SW480 (cell line): Measurements from ENCODE around the gene ENOX1.
A peak's percentile ranks its signal among the peaks of the same experiment; 100 is the strongest.

Experiments
- DNase-seq: peaks from one replicate; pipeline ENCODE4 v3.0.0-alpha.2; 2016; ENCODE audit warnings: low spot score

Gene ENOX1

DNA sequence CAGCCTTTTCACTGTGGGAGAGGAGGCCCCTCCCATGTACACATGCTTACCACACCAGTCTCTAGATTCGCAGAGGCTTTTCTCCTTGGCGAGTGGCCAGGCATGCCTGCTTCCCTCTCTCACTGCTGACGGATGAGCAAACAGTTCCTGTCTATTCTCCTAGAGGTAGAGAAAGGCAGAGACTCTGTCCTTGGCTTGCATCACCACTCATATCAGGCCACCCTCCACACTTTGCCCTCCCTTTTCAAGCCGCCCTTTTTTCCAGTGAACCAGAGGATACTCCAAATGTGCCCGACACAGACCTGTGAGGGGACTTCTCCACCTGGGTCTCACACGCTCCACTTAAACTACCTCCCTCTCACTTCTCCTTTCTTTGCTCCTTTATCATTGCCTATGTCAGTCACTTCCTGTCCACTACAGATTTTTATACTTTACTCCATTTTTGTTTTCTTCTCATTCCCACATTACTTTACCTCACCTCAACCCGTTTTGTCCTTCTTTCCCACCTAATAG is 478.8 kb downstream of the ENOX1 start:
- peak; percentile 31 for DNase-seq

DNA sequence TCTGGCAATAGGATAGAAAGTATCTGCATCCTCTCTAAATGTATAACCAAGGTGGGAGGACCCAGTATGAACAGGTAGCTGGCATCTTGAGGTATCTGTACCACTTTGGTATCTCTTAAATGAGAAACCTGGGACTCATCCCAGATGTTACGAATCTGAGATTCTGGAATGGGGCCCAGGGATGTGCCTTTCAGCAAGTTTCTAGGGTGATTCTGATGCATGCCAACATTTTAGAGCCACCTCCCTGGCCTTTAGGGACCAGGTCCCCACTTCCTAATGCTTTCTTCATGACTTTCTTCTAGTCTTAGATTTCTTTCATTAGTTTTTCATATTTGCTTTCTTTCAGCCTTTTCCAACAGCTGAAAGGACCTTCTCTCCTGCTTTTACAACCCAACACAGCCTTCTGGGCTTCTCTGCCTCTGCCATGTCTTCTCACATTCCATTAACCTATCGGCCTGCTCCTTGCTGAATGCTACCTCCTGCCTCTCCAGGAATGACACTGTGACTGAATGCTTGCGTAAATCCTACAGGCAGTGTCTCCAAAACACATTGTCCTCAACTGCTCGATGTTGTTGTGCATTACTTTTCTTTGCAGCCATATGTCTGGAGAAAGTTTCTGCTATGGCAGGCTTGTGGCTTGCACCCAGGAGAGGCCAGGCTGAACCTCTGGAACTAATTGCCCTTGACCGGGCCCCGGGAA is 479.4 kb downstream of the ENOX1 start:
- no peak for DNase-seq

DNA sequence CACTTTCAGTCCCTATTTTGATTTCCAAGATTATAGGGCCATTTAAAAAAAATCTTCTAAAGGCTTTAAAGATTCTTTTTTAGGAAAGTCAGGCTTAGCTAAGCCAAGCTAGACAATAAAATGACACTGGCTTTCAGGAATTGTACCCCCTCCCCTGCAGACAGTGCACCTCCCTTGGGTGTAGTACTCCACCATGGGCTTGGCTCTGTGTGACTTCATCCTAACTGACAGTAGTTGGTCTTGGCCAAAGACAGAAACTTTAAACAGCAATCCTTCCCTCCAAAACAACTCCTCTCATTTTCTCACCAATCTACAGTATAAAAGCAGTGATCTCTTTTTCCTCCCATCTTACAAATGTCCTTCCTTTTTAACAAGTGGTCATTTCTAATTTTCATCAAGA is 480.4 kb downstream of the ENOX1 start:
- DNase-seq: no peak

DNA sequence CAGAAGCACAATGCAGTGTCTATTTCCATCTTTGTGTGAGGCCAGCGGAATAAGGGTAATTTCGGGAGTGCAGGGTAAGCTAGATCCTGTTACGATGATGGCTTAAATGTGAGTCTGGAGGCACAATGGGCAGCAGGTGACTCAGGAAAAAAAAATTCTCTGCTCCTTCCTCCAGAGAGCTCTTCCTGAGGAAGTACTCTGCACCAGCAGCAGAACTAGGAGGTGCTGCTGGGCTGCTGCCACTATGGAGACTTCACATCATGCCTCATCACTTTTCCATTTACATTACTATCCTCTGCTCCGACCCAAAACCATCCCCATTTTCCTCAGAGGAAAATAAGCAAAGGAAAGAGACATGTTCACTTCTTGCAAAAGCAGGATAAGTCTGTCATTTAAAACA is 481.4 kb downstream of the ENOX1 start:
- DNase-seq: no peak

DNA sequence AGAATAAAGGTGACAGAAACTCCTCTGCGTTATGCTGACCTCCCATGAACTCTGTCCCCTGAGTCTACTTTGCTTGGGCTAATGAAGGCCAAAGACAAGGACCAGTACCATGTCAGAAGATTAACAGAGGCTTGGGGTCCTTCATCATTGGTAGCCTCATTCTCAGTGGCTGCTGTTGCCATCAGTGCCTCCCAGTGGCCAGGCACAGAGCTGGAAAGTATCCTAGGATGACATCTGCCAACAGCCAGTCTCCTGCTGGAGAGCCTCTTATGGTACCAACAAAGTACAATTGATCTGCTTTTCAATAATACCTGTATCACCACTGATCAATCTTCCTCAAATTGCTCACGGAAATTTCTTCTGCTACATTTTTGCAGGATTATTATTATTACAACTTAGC is 481.8 kb downstream of the ENOX1 start:
- no peak for DNase-seq

DNA sequence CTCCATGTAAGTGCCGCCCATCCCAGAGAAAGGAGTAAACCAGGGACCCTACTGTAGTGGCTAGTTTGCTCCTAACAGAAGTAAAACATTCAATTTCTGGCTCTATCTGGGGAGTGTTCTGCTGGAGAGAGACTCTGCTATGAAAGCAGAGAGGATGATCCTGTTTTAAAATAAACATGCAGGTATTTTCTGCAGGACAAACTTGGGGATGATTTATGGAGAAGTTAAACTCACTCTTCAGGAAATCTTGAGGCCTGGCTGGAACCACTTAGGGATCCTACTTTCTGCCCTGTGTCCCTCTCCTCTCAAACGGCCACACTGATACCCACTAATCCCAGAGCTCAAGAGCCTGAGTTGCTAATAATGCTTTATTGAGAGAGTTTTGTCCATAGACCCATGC is 482.3 kb downstream of the ENOX1 start:
- no peak for DNase-seq

DNA sequence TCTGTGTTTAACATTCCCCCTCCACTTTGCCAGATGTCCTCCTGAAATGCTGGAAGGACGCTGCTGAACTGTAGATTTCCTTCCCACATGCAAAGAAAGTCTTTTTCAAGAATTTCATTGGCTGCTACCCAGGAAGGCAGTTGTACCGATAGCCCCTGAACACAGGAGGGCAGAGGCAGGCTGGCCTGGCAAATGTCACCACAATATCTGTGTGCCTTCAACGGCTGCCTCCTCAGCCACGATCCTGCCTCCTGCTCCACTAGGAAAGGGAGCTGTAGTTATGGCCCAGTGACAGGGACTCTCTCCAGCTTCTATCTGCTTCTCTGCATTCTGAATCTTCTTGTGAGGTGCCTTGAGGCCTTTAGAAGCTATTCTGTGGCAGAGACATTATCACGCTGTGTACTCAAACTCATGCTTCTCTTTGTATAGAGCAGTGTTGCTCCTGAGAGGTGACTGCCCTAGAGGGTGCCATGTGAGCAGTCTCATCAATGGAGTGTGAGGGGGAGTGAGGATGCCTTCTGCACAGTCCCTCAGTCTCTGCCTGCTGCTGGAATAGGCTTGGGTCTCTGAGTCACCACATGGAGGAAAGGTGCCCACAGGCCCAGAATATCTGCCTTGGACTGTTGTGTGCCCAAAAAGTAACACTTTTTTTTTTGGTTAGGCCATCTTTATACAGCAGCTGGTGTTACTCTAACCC is 483.6 kb downstream of the ENOX1 start:
- DNase-seq: peak; percentile 52

DNA sequence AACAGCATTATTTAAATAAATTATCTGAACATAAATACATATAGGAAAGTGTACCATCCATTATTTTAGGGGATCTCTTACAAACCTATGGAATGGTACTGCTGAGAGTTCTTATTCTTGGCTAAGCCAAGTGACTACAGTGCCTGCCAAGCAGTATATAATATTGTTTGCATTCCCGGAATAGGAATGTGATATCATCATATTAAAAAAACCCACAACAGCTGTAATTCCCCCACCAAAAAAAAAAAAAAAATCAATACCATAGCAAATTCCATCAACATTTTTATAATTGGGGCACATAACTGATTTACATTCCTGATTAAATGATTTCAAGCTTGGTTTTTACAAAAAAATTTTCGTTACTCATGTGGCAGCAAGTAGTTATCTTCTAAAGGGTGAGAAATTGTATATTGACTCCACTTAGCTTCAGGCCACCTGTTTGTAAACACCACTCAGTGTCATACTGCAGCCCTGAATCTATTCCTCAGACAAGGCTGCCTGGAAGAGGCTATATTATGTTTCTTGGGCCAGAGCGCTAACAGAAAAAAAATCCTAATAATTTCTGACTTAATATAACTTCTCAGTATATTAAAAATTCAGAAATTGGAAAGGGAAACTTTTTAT is 485.3 kb downstream of the ENOX1 start:
- no peak for DNase-seq

DNA sequence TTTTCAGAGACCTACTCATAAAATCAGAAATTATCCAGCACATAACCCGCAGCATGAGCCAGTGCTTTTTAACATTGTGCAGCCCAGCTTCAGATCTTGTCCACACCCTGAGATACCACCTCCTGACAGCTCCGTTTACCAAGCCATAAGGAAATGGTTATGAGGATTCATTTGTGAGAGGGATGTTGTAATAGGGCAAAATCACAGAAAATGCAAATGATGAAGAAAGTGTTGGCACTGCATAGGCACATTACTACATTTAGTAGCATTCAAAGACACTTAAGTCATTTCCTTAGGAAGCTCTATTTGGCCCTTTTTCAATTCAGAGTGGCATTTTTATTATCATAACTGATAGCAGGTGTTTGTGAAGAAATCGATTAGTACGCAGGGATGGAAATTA is 485.9 kb downstream of the ENOX1 start:
- no peak for DNase-seq

DNA sequence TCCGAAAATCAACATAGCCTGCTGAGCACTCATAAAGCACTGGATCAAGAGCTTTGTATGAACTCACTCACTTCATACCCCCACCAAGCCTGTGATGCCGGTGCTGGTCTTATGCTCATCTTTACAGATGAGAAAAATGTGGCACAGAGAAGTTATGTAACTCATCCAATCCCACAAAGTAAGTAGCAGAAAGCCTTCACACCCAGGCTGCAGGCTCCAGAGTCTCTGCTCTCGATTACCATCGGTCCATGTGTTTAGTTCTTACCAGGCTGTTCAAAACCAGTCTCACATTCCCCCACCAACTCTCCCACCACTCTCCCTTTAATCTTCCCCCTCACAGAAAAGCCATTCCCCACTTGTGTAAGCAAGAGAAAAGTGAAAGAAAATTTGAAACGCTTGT is 487.4 kb downstream of the ENOX1 start:
- no peak for DNase-seq

DNA sequence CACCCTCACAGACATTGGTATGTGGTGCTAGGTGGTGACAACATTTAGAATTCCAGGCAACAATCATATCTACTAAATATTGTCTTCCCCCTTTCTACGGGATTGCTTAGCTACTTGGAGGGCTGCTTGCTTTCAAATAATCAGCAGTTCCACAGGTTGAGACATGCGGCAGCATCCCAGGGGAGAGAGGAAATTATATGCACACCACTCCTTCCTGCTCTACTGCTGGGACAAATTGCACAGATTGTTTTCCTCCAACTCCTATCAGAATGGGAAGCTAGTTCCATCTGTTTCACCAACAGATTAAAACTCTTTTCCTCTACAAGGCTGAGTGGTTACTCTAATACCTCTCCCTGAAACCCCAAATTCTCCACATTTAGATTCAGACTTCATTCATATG is 488.0 kb downstream of the ENOX1 start:
- DNase-seq: no peak

DNA sequence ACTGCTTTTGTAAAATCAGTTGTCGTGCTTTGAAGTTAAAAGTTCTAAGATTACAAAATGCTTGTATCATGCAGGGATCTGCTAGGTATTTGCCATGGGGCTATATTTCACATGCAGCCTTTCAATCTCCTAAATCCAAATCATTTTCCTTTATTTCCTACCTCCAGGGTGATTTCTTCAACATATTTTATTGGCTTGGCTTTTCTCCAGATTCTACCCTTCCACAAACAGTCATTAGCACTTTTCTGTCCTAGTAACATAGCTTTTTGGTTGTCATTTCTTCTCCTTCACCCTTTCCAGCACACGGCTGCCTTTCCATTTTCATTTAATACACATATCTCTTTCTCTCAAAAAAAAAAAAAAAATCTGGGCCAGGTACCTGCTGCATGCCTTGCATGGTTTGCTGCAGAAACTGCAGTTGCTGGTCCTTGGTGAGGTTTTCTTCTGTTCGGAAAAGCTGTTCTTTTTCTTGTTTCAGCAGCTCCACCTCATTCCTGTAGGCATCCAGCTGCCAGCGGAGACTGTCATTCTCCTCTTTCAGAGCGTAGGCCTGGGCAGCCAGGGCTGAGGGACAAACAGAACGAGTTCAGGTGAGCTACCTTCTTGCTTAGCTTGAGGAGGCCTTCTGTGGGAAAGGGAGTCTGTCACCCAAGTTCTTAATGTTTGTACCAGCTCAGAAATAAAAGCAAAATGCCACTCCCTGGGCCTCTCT is 488.6 kb downstream of the ENOX1 start:
- DNase-seq: no peak

DNA sequence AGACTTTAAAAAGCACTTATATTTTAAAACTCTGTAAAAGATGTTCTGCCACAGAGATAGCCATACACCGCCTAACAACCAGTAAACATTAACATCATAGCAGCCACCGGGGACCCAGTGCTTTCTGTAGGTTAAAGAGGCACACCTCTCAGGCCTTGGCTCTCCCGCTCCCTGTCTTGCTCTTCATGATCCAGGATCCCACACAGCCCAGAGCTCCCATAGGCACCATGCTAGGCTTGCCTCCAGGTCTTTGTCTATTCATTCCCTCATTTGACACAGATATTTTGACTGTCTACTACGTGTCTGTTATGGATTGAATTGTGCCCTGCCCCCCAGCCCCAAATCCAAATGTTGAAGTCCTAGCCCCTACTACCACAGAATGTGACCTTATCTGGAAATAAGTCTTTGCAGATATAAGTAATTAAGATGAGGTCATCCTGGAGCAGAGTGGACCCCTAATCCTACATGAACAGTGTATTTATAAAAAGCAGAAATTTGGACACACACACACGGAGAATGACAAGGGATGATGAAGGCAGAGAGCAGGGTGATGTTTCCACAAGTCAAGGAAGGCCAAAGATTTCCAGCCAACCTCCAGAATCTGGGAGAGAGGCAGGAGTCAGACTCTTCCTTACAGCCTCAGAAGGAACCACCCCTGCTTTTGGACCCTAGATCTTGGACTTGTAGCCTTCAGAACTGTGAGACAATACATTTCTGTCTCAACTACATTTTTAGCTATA is 490.8 kb downstream of the ENOX1 start:
- no peak for DNase-seq

DNA sequence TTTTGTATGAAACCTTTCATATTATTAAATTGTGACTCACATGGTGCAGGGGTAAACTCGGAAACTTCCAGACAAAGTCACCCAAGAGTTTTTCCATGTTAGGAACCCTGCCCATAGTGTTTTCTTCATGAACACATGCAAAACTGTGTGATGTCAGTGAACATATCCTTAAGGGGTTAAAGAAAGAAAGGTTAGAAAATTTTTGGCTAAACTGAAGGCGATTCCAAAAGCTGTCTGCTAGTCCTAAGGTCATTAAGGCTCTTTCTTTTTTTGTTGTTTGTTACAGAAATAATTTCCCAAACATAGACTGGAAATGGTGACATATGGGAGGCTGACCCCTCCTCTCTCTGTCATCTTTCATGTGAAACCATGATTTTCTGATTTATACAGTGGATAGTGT is 491.5 kb downstream of the ENOX1 start:
- DNase-seq: no peak

DNA sequence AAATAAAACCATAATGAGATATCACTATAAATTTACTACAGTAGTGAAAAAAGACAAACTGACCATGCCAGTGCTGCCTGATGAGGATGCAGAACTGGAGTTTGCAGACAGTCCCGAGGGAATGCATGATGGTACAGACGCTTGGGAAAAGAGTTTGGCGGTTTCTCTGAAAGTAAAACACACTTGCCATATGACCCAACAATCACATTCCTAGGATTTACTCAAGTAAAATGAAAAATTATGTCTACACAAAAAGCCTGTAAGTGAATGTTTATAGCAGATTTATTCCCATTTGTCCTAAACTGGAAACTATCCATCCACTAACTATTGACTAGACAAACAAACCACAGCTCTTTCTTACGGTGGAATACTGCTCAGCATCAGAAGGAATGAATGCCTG is 492.4 kb downstream of the ENOX1 start:
- no peak for DNase-seq

DNA sequence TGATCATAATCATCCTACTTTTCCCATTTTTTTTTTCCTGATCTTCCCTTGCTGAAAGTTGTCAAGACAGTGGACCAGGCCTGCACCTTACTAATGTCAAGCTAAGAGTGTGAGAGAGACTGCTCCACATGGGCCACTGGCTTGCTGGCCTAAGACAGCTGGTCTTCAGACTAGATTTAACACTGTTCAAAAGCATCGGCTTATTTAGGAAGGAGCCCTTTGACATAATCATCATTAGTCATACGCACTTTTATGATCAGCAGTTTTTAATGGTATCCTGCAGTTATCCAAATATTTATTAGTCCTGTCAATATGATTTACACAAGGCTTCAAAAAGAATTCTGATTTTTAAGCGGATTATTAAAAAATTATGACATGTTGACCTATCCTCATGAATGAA is 492.8 kb downstream of the ENOX1 start:
- DNase-seq: no peak

DNA sequence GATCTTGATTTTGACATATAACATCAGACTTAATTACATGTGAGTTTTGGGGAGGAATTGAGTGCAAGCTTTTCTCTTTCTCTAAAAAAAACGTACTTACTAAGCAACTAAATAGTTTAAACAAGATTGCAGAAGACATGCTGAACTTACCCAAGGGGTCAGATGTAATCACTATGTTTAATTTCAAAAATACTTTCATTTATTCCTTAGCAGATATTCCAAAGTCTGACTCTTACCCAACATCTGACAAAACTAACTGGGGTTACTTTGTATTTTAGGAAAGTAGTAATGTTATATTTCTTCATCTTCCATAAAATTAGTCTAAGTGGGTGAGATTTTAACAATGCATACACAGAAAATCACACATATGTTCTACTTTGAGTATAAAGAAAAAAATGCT is 493.2 kb downstream of the ENOX1 start:
- DNase-seq: no peak

DNA sequence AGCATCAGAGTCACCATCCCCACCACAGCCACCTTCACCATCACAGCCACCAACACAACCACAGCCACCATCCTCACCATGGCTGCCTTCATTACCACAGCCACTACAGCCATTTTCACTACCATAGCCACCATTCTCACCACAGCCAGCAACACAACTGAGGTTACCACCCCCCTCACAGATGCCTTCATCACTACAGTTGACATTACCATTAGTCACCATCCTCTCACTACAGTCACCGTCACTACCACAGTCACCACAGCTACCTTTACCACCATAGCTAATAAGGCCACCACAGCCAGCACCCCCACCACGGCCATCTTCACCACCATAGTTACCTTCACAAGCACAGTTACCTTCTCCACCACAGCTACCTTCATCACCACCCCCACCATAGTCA is 493.8 kb downstream of the ENOX1 start:
- DNase-seq: no peak

DNA sequence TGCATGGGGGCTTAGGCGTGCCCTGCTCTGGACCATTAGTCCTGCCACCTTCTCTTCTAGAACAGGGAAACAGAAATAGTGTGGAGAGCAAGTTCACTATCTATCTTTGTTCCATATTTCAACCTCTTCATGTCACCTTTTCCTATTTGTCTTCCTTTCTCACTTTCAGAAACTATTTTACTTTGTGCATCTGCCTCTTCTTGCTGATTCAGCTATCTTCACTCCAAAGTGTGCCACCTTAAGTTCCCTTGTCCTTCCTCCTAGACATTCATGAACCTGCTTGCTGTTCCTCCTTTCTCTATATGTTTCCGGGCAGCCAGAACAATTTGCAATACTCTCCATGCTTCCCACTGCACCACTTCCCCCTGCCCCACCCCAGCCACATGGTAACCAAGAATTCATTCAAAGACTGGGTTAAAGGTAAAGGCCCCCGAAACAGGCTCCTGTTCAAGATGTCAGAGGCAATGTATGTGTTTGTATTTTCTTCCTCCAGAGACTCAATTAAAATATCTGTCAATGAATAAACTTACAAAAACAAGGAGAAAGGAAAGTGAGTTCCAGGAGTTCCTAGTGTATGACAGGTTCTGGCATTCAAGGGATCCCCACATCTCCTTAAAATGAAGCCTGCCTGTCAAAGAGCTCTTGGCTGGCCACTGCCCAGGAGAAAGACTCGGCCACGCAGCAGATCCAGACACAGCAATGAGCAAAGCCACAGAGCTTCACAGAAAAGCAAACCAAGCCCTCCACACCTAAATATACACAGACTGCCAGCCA is 495.3 kb downstream of the ENOX1 start:
- DNase-seq: no peak

DNA sequence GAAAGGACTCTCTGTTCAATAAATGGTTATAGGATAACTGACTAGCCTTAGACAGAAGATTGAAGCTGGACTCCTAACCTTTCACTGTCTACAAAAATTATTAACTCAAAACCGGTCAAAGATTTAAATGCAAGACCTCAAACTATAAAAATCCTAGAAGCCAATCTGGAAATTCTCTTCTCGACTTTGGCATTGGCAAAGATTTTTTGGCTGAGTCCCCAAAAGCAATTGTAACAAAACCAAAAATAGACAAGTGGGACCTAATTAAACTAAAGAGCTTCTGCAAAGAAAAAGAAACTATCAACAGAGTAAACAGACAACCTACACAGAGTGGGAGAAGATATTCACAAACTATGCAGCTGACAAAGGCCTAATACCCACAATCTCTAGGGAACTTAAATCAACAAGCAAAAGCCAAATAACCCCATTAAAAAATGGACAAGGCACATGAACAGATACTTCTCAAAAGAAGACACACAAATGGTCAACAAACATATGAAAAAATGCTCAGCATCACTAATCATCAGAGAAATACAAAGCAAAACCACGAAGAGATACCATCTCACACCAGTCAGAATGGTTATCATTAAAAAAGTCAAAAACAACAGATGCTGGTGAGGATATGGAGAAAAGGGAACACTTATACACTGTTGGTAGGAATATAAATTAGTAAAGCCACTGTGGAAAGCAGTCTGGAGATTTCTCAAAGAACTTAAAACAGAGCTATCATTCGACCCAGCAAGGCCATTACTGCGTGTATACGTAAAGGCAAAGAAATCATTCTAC is 497.1 kb downstream of the ENOX1 start:
- DNase-seq: no peak
